Fibroblast of the aortic adventitia (primary cell): ENCODE measurements around the gene OR10T2. TPM values are rescaled to one million over a fixed set of nuclear protein-coding genes. Genes with fewer than 3 reads are reported as not detected.
"Not testable (repeated sequence)": the region's sequence is repeated elsewhere in the genome, so short reads cannot be mapped to it uniquely, and the experiment has no call there.

Source experiments
- DNase-seq: peaks from one replicate; pipeline ENCODE4 v3.0.0-alpha.2; 2010; ENCODE audit warnings: low read depth
- H3K4me3 ChIP-seq: 2 replicates; pipeline ENCODE4 v1.5.1; 2011; ENCODE audit warnings: low read depth, mild to moderate bottlenecking, control low read depth, low read length, moderate library complexity
- CTCF ChIP-seq: IDR thresholded peaks from 2 replicates; pipeline ENCODE4 v1.5.1; 2011; ENCODE audit warnings: mild to moderate bottlenecking, low read length, control low read depth, inconsistent platforms; ENCODE audit not compliant: insufficient read depth
- total RNA-seq: library from RNA; depleted of rRNA; stranded (reverse); fragments of >200 nt; gene quantifications from 2 replicates; pipeline ENCODE4 v1.2.3, GENCODE V29; 2012; ENCODE audit warnings: low replicate concordance

OR10T2 gene
- total RNA-seq: not detected in 2 replicates

DNA sequence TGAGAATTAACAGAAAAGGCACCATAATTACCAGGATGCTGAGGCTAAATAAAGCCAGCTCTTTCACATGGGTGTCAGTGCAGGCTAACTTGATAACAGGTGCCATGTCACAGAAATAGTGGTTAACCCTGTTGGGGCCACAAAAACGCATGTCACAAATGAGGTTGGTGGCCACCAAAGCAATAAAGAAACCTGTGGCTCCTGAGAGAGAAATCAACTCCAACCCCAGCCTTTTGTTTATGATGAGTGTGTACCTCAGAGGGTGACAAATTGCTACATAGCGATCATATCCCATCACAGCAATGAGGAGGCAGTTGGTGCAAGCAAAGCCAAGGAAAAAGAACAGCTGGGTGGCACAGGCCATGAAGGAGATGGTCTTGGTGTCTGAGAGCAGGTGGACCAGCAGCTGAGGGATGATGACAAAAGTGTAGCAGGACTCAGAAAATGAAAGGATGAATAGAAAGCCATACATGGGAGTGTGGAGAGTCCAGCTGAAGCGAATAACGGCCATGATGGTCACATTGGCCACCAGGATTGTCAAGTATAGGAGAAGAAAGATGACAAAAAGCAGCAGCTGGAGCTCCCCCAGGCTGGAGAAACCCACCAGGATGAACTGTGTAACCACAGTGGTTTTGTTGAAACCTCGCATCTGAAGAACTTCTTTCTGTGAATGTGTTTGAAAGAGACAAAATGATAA is at the start of gene OR10T2:
Gene OR10T2, minus strand, starts transcription at position 649 of the 697 bp plus-strand sequence. Its CDS starts 0 bp downstream, at position 649.
- H3K4me3 ChIP-seq: no peak within 1 kb of the TSS
- TF ChIP-seq CTCF: no peak
- DNase-seq: no peak

DNA sequence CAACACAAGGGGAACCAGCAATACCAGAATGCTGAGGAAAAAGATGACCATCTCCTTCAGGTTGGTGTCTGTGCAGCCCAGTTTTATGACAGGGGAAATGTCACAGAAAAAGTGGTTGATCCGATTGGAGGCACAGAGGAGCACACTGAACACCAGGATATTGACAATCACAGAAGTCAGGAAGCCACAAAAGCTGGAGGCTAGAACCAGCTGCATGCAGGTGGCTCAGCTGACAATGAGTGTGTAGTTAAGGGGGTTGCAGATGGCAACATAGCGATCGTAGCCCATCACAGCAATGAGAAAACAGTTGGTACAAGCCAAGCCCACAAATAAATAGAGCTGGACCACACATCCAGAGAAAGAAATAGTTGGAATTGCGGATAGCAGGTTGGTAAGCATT is 46.1 kb upstream of the OR10T2 start:
- no peak overlapping the region for H3K4me3 ChIP-seq
- no peak for DNase-seq
- no peak for TF ChIP-seq CTCF

- DNase-seq: no peak
- no peak overlapping the region for H3K4me3 ChIP-seq
- no peak for TF ChIP-seq CTCF
Measured at GRCh38 chr1:158434741-158435140, 35.5 kb upstream of the OR10T2 start.

DNA sequence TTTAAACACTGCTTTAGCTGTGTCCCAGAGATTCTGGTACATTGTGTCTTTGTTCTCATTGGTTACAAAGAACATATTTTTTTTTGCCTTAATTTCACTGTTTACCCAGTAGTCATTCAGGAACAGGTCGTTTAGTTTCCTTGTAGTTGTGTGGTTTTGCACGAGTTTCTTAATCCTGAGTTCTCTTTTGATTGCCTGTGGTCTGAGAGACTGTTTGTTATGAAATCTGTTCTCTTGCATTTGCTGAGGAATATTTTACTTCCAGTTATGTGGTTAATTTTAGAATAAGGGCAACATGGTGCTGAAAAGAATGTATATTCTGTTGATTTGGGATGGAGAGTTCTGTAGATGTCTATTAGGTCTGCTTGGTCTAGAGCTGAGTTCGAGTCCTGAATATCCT is 30.9 kb upstream of the OR10T2 start:
- DNase-seq, H3K4me3 ChIP-seq: not testable (repeated sequence)

GRCh38 chr1:158426137-158426536 is 26.9 kb upstream of the OR10T2 start, which contains the start of gene OR10K2:
Gene OR10K2 (minus strand): TSS chr1:158426237. CDS start chr1:158420866, 5,371 bp downstream.
- H3K4me3 ChIP-seq: no peak within 1 kb of the TSS
- no peak for TF ChIP-seq CTCF
- DNase-seq: no peak

DNA sequence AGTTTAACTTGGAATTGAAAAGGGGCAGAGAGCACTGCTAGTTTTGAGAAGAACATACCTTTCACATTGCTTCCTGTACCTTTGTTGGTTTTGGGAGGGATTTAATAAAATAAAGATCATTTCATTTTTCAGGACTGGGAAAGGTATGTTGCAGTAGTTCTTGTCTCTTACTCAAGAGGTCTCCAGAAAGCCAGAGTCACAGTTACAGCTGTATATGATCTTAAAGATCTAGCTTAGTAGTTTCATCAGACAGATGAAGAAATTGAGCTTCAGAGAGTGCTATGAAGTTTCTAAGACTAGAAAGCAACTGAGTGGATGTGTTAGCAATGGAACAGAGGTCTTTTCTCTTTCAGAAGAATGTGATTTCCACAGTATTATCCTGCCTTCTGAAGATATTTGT is 25.8 kb upstream of the OR10T2 start:
- no peak for TF ChIP-seq CTCF
- H3K4me3 ChIP-seq: no peak overlapping the region
- DNase-seq: no peak

DNA sequence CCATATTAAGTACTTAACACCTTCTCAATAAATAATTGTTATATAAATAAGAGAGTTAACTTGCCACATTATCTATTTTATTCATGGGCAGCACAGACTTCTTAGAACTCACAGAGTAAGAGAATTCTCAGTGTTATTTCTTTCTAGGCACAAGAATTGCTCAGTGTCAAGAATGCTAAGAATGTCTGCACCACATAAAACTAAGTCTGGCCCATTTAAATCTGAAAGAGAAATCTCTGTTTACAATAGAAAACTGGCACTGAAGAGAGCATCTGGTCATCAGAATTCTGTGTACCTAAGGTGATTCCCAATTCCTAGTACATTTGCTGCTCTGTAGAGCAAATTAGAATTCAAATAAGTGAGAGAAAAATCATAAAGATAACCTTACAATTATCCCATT is 22.9 kb upstream of the OR10T2 start:
- no peak for TF ChIP-seq CTCF
- H3K4me3 ChIP-seq: no peak overlapping the region
- DNase-seq: no peak
